ENCODE data around the gene PPP1CC. TPM values are rescaled to one million over a fixed set of nuclear protein-coding genes. Genes with fewer than 3 reads are reported as not detected.
"Not testable (repeated sequence)": the region's sequence is repeated elsewhere in the genome, so short reads cannot be mapped to it uniquely, and the experiment has no call there.

The PPP1CC gene
- polyA plus RNA-seq, 1 experiment: 167 TPM

DNA sequence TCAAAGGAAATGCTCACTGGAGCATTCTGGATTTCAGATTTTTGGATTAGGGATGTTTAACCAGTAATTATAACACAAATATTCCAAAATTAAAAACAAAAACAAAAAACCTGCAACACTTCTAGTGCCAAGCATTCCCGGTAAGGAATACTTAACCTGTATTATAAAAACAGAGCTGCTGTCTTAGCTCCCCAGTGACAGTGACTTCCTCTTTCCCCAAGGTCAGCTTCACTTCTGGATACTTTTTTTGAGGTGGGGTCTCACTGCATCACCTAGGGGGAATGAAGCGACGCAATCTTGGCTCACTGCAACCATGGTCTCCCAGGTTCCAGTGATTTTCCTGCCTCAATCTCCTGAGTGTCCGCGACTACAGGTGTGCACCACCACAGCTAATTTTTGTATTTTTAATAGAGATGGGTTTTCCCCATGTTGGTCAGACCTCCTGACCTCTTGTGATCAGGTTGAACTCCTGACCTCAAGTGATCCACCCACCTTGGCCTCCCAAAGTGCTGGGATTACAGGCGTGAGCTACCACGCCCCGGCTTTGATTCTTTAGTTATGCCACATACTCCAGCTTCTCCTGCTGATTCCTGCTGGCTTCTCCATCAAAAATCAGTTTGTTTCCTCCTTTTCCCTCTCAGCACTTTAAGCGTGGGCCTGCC lies 15.9 kb downstream of the PPP1CC start:
- ChIA-PET CTCF (no interaction called here), POLR2A (no interaction called here)
- H3K27ac ChIP-seq (ENCODE audit: low read depth, low read length): no peak overlapping the region
- H3K9me3 ChIP-seq (ENCODE audit: control insufficient read depth, insufficient read depth, low read length): no peaks in the 10 kb centered on the region
- H3K27me3 ChIP-seq (ENCODE audit: control insufficient read depth, insufficient read depth, low read length): no peaks in the 10 kb centered on the region
- TF ChIP-seq, protein P1, sequence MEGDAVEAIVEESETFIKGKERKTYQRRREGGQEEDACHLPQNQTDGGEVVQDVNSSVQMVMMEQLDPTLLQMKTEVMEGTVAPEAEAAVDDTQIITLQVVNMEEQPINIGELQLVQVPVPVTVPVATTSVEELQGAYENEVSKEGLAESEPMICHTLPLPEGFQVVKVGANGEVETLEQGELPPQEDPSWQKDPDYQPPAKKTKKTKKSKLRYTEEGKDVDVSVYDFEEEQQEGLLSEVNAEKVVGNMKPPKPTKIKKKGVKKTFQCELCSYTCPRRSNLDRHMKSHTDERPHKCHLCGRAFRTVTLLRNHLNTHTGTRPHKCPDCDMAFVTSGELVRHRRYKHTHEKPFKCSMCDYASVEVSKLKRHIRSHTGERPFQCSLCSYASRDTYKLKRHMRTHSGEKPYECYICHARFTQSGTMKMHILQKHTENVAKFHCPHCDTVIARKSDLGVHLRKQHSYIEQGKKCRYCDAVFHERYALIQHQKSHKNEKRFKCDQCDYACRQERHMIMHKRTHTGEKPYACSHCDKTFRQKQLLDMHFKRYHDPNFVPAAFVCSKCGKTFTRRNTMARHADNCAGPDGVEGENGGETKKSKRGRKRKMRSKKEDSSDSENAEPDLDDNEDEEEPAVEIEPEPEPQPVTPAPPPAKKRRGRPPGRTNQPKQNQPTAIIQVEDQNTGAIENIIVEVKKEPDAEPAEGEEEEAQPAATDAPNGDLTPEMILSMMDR (IDR thresholded peaks at IDR 0.05; ENCODE audit: low read depth, low read length): no peak
- no peak for DNase-seq (ENCODE audit: low read depth, low spot score)
- H3K4me3 ChIP-seq (ENCODE audit: low read depth, low read length): no peak overlapping the region

DNA sequence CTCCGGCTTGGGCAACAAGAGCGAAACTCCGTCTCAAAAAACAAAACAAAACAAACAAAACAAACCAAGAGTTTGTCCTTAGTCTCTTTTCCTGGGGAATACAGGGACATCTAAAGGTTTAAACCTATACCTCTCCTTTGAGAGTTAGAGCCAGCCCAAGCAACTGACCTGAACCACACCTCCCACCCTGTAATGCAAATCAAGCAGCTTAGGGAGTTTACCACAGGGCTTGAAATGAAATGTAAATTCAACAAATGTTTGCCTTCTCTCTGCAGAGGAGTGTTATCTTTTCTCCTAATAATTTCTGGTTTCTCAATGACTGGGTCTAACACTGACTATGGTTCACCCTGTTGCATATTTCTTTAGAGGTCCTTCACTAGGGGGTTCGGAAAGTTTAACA lies 16.7 kb downstream of the PPP1CC start:
- Histone ChIP-seq H3K9me3 (ENCODE audit: control insufficient read depth, insufficient read depth, low read length) (no peaks in the 10 kb centered on the region), H3K27me3 (ENCODE audit: control insufficient read depth, insufficient read depth, low read length) (no peaks in the 10 kb centered on the region), H3K4me3 (ENCODE audit: low read depth, low read length) (no peak overlapping the region), H3K27ac (ENCODE audit: low read depth, low read length) (no peak overlapping the region)
- ChIA-PET POLR2A (no interaction called here), CTCF (no interaction called here)
- DNase-seq (ENCODE audit: low read depth, low spot score): no peak
- TF ChIP-seq, protein P1 (IDR thresholded peaks at IDR 0.05; ENCODE audit: low read depth, low read length): no peak

DNA sequence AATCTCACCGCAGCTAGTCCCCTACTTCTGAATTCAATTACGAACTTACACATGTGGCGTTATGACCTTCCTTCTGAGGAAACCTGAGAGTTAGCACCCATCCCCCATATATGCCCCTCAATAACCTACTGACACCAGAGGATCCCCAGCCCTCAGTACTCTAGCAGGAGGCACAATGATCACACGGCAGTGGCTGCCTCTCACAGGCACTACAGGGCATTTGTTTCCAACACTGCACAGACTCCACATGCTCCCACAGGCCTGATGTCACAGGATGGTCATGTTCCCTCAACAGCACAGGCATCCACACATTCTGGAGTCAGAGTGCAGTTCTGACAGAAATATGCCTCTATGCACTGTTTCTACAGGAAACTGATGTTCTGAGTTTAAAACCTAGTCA lies 17.4 kb downstream of the PPP1CC start:
- Histone ChIP-seq H3K27ac (ENCODE audit: low read depth, low read length) (no peak overlapping the region), H3K27me3 (ENCODE audit: control insufficient read depth, insufficient read depth, low read length) (no peaks in the 10 kb centered on the region), H3K9me3 (ENCODE audit: control insufficient read depth, insufficient read depth, low read length) (no peaks in the 10 kb centered on the region), H3K4me3 (ENCODE audit: low read depth, low read length) (no peak overlapping the region)
- TF ChIP-seq, protein P1 (IDR thresholded peaks at IDR 0.05; ENCODE audit: low read depth, low read length): no peak
- ChIA-PET CTCF (no interaction called here), POLR2A (no interaction called here)
- no peak for DNase-seq (ENCODE audit: low read depth, low spot score)

DNA sequence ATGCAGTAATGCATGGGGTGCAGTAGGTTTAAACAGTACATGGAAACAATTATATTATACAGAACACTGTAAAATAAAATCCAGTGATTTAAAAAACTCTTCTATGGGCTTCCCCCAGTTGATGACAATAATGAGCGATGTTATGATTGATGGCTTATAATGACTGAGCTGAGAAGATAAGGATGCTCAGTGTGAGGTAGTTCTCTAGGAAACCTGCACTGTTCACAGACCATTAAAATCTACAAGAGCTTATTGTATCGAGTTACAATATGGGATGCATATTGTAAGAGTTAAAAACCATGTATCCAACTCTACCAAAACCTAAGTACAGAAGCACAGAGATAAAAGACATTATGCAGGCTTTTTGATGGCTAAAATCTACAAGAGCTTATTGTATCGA lies 19.8 kb downstream of the PPP1CC start:
- POLR2A ChIA-PET; H3K27me3 ChIP-seq (ENCODE audit: control insufficient read depth, insufficient read depth, low read length); H3K9me3 ChIP-seq (ENCODE audit: control insufficient read depth, insufficient read depth, low read length); DNase-seq (ENCODE audit: low read depth, low spot score); CTCF ChIA-PET; H3K4me3 ChIP-seq (ENCODE audit: low read depth, low read length); H3K27ac ChIP-seq (ENCODE audit: low read depth, low read length): not testable (repeated sequence)

DNA sequence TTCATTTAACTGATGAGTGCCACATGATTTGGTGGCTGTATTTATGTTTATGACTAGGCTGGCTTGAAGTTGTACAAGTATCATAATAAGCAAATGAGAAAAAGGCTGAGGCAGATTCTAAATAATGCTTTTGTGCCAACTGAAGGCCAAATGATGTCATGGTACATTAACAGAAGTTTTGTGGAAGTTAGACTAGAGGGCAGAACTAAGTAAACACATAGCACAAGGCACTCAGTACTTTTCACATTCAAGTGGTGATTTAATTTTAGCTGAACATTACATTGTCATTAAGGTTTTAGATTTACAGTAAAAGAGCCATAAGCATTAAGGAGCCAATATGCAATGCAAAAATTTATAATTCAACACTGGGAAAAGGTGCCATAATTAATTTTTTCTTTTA lies 21.1 kb downstream of the PPP1CC start:
- Histone ChIP-seq H3K27ac (ENCODE audit: low read depth, low read length) (no peak overlapping the region), H3K4me3 (ENCODE audit: low read depth, low read length) (no peak overlapping the region), H3K9me3 (ENCODE audit: control insufficient read depth, insufficient read depth, low read length) (no peaks in the 10 kb centered on the region), H3K27me3 (ENCODE audit: control insufficient read depth, insufficient read depth, low read length) (no peaks in the 10 kb centered on the region)
- ChIA-PET POLR2A (no interaction called here), CTCF (no interaction called here)
- DNase-seq (ENCODE audit: low read depth, low spot score): no peak
- TF ChIP-seq, protein P1 (IDR thresholded peaks at IDR 0.05; ENCODE audit: low read depth, low read length): no peak

Measured in AG04450 (cell line).